ENCODE results near the gene MAD1L1.

MAD1L1 gene

DNA sequence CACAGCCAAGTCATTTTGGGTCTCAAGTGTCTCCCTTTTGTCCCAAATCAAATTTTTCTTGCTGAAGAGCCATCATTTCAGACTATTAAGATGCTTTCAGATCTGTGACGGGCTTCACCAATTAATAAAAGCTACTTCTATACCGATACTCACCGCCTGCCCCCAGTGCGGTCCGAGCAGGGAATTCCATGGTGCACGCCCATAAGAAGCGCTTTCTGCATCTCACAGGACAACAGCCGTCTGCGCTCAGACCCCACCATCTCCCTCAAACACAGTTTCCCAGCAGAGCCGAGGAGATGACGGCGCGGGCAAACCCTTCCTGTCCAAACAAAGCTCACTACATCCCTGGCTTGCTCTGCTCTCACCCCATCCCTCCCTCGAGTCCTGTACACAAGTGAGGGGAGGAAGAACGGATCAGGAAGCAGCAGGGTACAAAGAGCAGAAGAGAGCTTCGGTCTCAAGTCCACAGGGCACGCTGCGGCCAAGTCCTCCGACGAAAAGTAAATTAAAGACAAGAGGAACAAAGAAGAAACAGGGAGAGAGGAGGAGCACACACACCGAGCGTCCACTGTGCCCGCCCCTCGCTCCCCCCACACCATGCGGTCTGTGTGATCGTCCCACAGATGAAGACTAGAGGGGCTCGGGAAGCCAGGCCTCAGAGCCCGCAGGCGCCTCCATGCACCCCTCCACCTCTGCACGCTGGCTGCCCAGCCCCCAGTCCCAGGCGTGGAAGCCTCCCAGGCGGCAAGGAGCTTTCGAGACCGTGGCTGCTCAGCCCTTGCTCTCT, 121.9 kb downstream of the MAD1L1 start:
- Histone ChIP-seq H3K36me3 (ENCODE audit: control insufficient read depth in 5 of 5, insufficient read depth in 5 of 5, low read length in 5 of 5) (peaks cover 0 to 25% (median 0%) of the 10 kb centered on the region in 5 donors), H3K9me3 (ENCODE audit: control insufficient read depth in 5 of 5, low read length in 5 of 5) (no peaks in the 10 kb centered on the region), H3K4me1 (ENCODE audit: control insufficient read depth in 5 of 5, insufficient read depth in 5 of 5, low read length in 5 of 5) (peaks cover 2 to 66% (median 31%) of the 10 kb centered on the region in 5 donors), H3K27ac (ENCODE audit: low read depth, low read length) (no peak overlapping the region), H3K27me3 (ENCODE audit: control insufficient read depth in 5 of 5, insufficient read depth in 4 of 5, low read length in 5 of 5) (no peaks in the 10 kb centered on the region), H3K4me3 (ENCODE audit: low read depth in 1 of 5, low read length in 5 of 5) (peak overlapping the region in 1 of 5 donors; percentile 3), H3K9ac (ENCODE audit: low read length in 5 of 5) (no peak overlapping the region)

GRCh38 chr7:2109936-2110609, 122.7 kb downstream of the MAD1L1 start:
- H3K9ac ChIP-seq (ENCODE audit: low read length in 5 of 5): no peak overlapping the region
- no peak overlapping the region for H3K4me3 ChIP-seq (ENCODE audit: low read depth in 1 of 5, low read length in 5 of 5)
- no peak overlapping the region for H3K27ac ChIP-seq (ENCODE audit: low read depth, low read length)
- no peaks in the 10 kb centered on the region for H3K9me3 ChIP-seq (ENCODE audit: control insufficient read depth in 5 of 5, low read length in 5 of 5)
- H3K4me1 ChIP-seq (ENCODE audit: control insufficient read depth in 5 of 5, insufficient read depth in 5 of 5, low read length in 5 of 5): peaks cover 3 to 67% (median 33%) of the 10 kb centered on the region in 5 donors
- H3K36me3 ChIP-seq (ENCODE audit: control insufficient read depth in 5 of 5, insufficient read depth in 5 of 5, low read length in 5 of 5): peaks cover 0 to 24% (median 0%) of the 10 kb centered on the region in 5 donors
- no peaks in the 10 kb centered on the region for H3K27me3 ChIP-seq (ENCODE audit: control insufficient read depth in 5 of 5, insufficient read depth in 4 of 5, low read length in 5 of 5)

DNA sequence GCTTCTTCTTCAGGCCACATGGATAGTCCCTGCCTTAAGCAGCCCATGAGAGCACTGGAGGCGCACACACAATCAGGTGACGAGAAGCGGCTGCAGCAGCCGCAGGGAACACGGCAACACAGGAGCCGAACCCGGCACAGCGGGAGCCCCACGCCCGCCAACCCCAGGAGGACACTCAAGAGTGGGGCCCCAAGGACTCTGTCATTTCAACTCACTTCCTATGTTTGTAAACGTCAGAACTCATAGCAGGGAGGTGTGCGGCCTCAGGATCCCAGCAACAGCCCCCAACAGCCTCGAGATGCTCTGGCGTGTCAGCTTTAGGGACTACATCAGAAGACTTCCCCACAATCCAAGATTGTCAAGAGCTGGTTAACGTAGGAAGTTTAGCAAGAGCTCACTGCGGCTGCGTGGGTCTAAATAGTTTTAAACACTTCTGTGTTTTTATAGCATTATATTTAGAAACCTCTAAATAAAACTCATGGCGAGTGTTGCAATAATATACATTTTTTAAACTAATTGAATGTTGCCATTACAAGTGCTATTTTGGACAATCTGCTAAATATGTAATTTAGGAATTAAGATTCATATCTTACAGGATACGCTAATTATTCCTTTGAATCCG, 123.4 kb downstream of the MAD1L1 start:
- Histone ChIP-seq H3K27me3 (ENCODE audit: control insufficient read depth in 5 of 5, insufficient read depth in 4 of 5, low read length in 5 of 5) (no peaks in the 10 kb centered on the region), H3K4me3 (ENCODE audit: low read depth in 1 of 5, low read length in 5 of 5) (no peak overlapping the region), H3K36me3 (ENCODE audit: control insufficient read depth in 5 of 5, insufficient read depth in 5 of 5, low read length in 5 of 5) (peaks cover 0 to 17% (median 0%) of the 10 kb centered on the region in 5 donors), H3K27ac (ENCODE audit: low read depth, low read length) (no peak overlapping the region), H3K4me1 (ENCODE audit: control insufficient read depth in 5 of 5, insufficient read depth in 5 of 5, low read length in 5 of 5) (peaks cover 5 to 74% (median 40%) of the 10 kb centered on the region in 5 donors), H3K9ac (ENCODE audit: low read length in 5 of 5) (no peak overlapping the region), H3K9me3 (ENCODE audit: control insufficient read depth in 5 of 5, low read length in 5 of 5) (no peaks in the 10 kb centered on the region)

GRCh38 chr7:2108501-2109250, 124.1 kb downstream of the MAD1L1 start:
- no peaks in the 10 kb centered on the region for H3K9me3 ChIP-seq (ENCODE audit: control insufficient read depth in 5 of 5, low read length in 5 of 5)
- H3K4me3 ChIP-seq (ENCODE audit: low read depth in 1 of 5, low read length in 5 of 5): no peak overlapping the region
- H3K27ac ChIP-seq (ENCODE audit: low read depth, low read length): no peak overlapping the region
- no peak overlapping the region for H3K9ac ChIP-seq (ENCODE audit: low read length in 5 of 5)
- H3K27me3 ChIP-seq (ENCODE audit: control insufficient read depth in 5 of 5, insufficient read depth in 4 of 5, low read length in 5 of 5): no peaks in the 10 kb centered on the region
- H3K36me3 ChIP-seq (ENCODE audit: control insufficient read depth in 5 of 5, insufficient read depth in 5 of 5, low read length in 5 of 5): peaks cover 0 to 11% (median 0%) of the 10 kb centered on the region in 5 donors
- H3K4me1 ChIP-seq (ENCODE audit: control insufficient read depth in 5 of 5, insufficient read depth in 5 of 5, low read length in 5 of 5): peaks cover 8 to 81% (median 46%) of the 10 kb centered on the region in 5 donors

DNA sequence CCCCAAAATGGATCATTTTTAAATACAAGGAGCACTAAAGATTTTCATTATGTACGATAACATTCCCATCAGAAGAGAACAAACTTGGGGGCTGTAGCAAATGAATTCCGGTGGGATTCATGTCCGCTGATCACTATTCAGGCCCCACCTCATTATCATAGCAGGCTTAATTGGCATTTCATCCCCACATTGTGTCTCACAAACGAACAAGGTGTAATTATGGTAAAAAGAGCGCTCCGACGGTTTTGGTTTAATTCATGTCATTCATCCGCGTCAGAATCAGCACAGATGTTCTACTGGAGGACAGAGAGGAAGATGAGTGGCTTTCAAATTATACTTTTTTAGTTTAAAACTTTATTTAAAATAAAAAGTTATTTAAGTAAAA, 124.7 kb downstream of the MAD1L1 start:
- Histone ChIP-seq H3K4me1 (ENCODE audit: control insufficient read depth in 5 of 5, insufficient read depth in 5 of 5, low read length in 5 of 5) (peaks cover 8 to 85% (median 50%) of the 10 kb centered on the region in 5 donors), H3K4me3 (ENCODE audit: low read depth in 1 of 5, low read length in 5 of 5) (no peak overlapping the region), H3K36me3 (ENCODE audit: control insufficient read depth in 5 of 5, insufficient read depth in 5 of 5, low read length in 5 of 5) (peaks cover 0 to 11% (median 0%) of the 10 kb centered on the region in 5 donors), H3K9ac (ENCODE audit: low read length in 5 of 5) (no peak overlapping the region), H3K27ac (ENCODE audit: low read depth, low read length) (no peak overlapping the region), H3K27me3 (ENCODE audit: control insufficient read depth in 5 of 5, insufficient read depth in 4 of 5, low read length in 5 of 5) (no peaks in the 10 kb centered on the region), H3K9me3 (ENCODE audit: control insufficient read depth in 5 of 5, low read length in 5 of 5) (no peaks in the 10 kb centered on the region)

- Histone ChIP-seq H3K36me3 (ENCODE audit: control insufficient read depth in 5 of 5, insufficient read depth in 5 of 5, low read length in 5 of 5) (peaks cover 0 to 11% (median 0%) of the 10 kb centered on the region in 5 donors), H3K27me3 (ENCODE audit: control insufficient read depth in 5 of 5, insufficient read depth in 4 of 5, low read length in 5 of 5) (no peaks in the 10 kb centered on the region), H3K4me3 (ENCODE audit: low read depth in 1 of 5, low read length in 5 of 5) (no peak overlapping the region), H3K27ac (ENCODE audit: low read depth, low read length) (no peak overlapping the region), H3K9ac (ENCODE audit: low read length in 5 of 5) (no peak overlapping the region), H3K4me1 (ENCODE audit: control insufficient read depth in 5 of 5, insufficient read depth in 5 of 5, low read length in 5 of 5) (peaks cover 8 to 81% (median 48%) of the 10 kb centered on the region in 5 donors), H3K9me3 (ENCODE audit: control insufficient read depth in 5 of 5, low read length in 5 of 5) (no peaks in the 10 kb centered on the region)
These were observed 125.2 kb downstream of the MAD1L1 start for GRCh38 chr7:2107386-2108070.

GRCh38 chr7:2106924-2107323, 125.8 kb downstream of the MAD1L1 start:
- no peaks in the 10 kb centered on the region for H3K9me3 ChIP-seq (ENCODE audit: control insufficient read depth in 5 of 5, low read length in 5 of 5)
- H3K27me3 ChIP-seq (ENCODE audit: control insufficient read depth in 5 of 5, insufficient read depth in 4 of 5, low read length in 5 of 5): no peaks in the 10 kb centered on the region
- peaks cover 8 to 74% (median 45%) of the 10 kb centered on the region in 5 donors for H3K4me1 ChIP-seq (ENCODE audit: control insufficient read depth in 5 of 5, insufficient read depth in 5 of 5, low read length in 5 of 5)
- no peak overlapping the region for H3K27ac ChIP-seq (ENCODE audit: low read depth, low read length)
- peaks cover 0 to 11% (median 0%) of the 10 kb centered on the region in 5 donors for H3K36me3 ChIP-seq (ENCODE audit: control insufficient read depth in 5 of 5, insufficient read depth in 5 of 5, low read length in 5 of 5)
- no peak overlapping the region for H3K9ac ChIP-seq (ENCODE audit: low read length in 5 of 5)
- H3K4me3 ChIP-seq (ENCODE audit: low read depth in 1 of 5, low read length in 5 of 5): peak overlapping the region in 1 of 5 donors; percentile 13

DNA sequence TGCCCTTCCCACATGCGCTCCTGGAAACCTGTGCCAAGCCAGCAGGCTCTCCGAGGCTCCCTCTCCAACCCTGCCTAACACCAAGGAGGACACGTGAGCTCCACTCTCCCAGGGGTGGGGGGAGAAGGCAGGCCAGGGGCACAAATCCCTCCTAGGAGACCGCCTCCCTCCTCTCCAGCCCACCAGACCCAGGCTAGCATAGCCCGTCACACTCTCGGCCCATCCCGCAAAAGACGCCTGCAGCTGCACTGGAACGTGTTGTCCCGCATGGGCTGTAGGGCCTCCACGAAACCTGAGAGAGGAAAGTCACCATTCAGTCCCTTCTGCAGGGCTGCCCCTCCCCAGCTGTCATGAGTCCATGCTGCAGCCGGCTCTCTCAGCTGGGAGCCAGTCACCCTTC, 126.3 kb downstream of the MAD1L1 start:
- Histone ChIP-seq H3K9me3 (ENCODE audit: control insufficient read depth in 5 of 5, low read length in 5 of 5) (no peaks in the 10 kb centered on the region), H3K27ac (ENCODE audit: low read depth, low read length) (no peak overlapping the region), H3K27me3 (ENCODE audit: control insufficient read depth in 5 of 5, insufficient read depth in 4 of 5, low read length in 5 of 5) (no peaks in the 10 kb centered on the region), H3K4me1 (ENCODE audit: control insufficient read depth in 5 of 5, insufficient read depth in 5 of 5, low read length in 5 of 5) (peaks cover 6 to 70% (median 40%) of the 10 kb centered on the region in 5 donors), H3K4me3 (ENCODE audit: low read depth in 1 of 5, low read length in 5 of 5) (no peak overlapping the region), H3K36me3 (ENCODE audit: control insufficient read depth in 5 of 5, insufficient read depth in 5 of 5, low read length in 5 of 5) (peaks cover 0 to 11% (median 0%) of the 10 kb centered on the region in 5 donors), H3K9ac (ENCODE audit: low read length in 5 of 5) (no peak overlapping the region)

DNA sequence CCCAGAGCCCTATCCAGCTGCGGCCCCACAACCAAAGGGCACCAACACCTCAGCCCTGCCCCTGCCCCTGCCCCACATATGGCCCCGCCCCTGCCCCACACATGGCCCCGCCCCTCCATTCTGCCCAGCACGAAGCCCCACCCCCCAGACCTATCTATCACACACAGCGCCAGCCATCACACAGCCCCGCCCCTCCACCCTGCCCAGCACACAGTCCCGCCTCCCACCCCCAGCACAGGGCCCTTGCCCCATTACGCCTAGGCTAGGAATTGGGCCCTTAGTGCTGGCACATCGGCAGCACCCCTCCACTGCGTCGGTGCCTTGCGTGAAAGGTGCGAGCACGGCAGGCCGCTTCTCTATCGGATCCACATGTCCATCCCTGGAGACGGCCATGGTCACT, 126.8 kb downstream of the MAD1L1 start:
- H3K27me3 ChIP-seq (ENCODE audit: control insufficient read depth in 5 of 5, insufficient read depth in 4 of 5, low read length in 5 of 5): no peaks in the 10 kb centered on the region
- peaks cover 0 to 11% (median 0%) of the 10 kb centered on the region in 5 donors for H3K36me3 ChIP-seq (ENCODE audit: control insufficient read depth in 5 of 5, insufficient read depth in 5 of 5, low read length in 5 of 5)
- H3K27ac ChIP-seq (ENCODE audit: low read depth, low read length): no peak overlapping the region
- H3K4me3 ChIP-seq (ENCODE audit: low read depth in 1 of 5, low read length in 5 of 5): no peak overlapping the region
- H3K4me1 ChIP-seq (ENCODE audit: control insufficient read depth in 5 of 5, insufficient read depth in 5 of 5, low read length in 5 of 5): peaks cover 6 to 64% (median 35%) of the 10 kb centered on the region in 5 donors
- H3K9ac ChIP-seq (ENCODE audit: low read length in 5 of 5): no peak overlapping the region
- no peaks in the 10 kb centered on the region for H3K9me3 ChIP-seq (ENCODE audit: control insufficient read depth in 5 of 5, low read length in 5 of 5)

Measured in subcutaneous abdominal adipose tissue (tissue), 5 donors.